GM21381 (cell line): Measurements from ENCODE around the gene SNX19.

ENCODE experiments used
- ATAC-seq: cut with Tn5 transposase; IDR thresholded peaks from one replicate; pipeline ENCODE4 v1.9.1; 2021; ENCODE audit warnings: mild to moderate bottlenecking, moderate library complexity; ENCODE audit not compliant: unreplicated experiment

Gene SNX19

GRCh38 chr11:130846606-130847005 is 69.7 kb downstream of the SNX19 start:
- ATAC-seq = no peak

- ATAC-seq = no peak
Measured at GRCh38 chr11:130842001-130842400, 74.3 kb downstream of the SNX19 start.

- no peak for ATAC-seq
Measured at GRCh38 chr11:130840679-130841078, 75.6 kb downstream of the SNX19 start.

GRCh38 chr11:130839981-130840666 is 76.2 kb downstream of the SNX19 start:
- no peak for ATAC-seq

- ATAC-seq = no peak
Measured at GRCh38 chr11:130837194-130837593, 79.1 kb downstream of the SNX19 start.

- no peak for ATAC-seq
Measured at GRCh38 chr11:130834886-130835285, 81.4 kb downstream of the SNX19 start.

GRCh38 chr11:130832566-130833425 is 83.5 kb downstream of the SNX19 start:
- ATAC-seq = no peak

GRCh38 chr11:130831976-130832375 is 84.3 kb downstream of the SNX19 start:
- ATAC-seq = no peak

GRCh38 chr11:130831506-130831905 is 84.8 kb downstream of the SNX19 start:
- no peak for ATAC-seq

- no peak for ATAC-seq
Measured at GRCh38 chr11:130830566-130830965, 85.7 kb downstream of the SNX19 start.

GRCh38 chr11:130829920-130830511 is 86.3 kb downstream of the SNX19 start:
- no peak for ATAC-seq

- no peak for ATAC-seq
Measured at GRCh38 chr11:130828741-130829140, 87.5 kb downstream of the SNX19 start.

GRCh38 chr11:130827451-130828377 is 88.6 kb downstream of the SNX19 start:
- ATAC-seq = no peak

- no peak for ATAC-seq
Measured at GRCh38 chr11:130826572-130826971, 89.7 kb downstream of the SNX19 start.

GRCh38 chr11:130825983-130826382 is 90.3 kb downstream of the SNX19 start:
- no peak for ATAC-seq

GRCh38 chr11:130825561-130825960 is 90.7 kb downstream of the SNX19 start:
- ATAC-seq = no peak
